Left lung (tissue), 10 donors: Measurements from ENCODE around the gene ABCC1. TPM values are rescaled to one million over a fixed set of nuclear protein-coding genes. Genes with fewer than 3 reads are reported as not detected.

ENCODE experiments used
- ATAC-seq: fragments of 200-7000 bp; cut with Tn5 transposase; one replicate; pipeline ENCODE4 v1.9.1; 2020; ENCODE audit warnings: moderate library complexity
- DNase-seq, 4 donors: peaks; one replicate each; pipeline ENCODE4 v3.0.0-alpha.2; 2013 to 2020
- H3K27ac ChIP-seq, 2 donors: fragments of 200-600 bp; sonication (generic) in 1 of 2; one replicate each; pipeline versions ENCODE4 v1.5.0 to v1.8.0; 2020 to 2021
- H3K27me3 ChIP-seq, 2 donors: fragments of 200-600 bp; sonication (generic) in 1 of 2; one replicate each; pipeline versions ENCODE4 v1.5.0 to v1.8.0; 2020 to 2021
- H3K36me3 ChIP-seq, 2 donors: fragments of 200-600 bp; sonication (generic) in 1 of 2; one replicate each; pipeline versions ENCODE4 v1.5.0 to v1.8.0; 2020 to 2021
- H3K4me1 ChIP-seq, 2 donors: fragments of 200-600 bp; one replicate each; pipeline ENCODE4 v1.8.0; 2021
- H3K4me3 ChIP-seq, 2 donors: fragments of 200-600 bp; sonication (generic) in 1 of 2; one replicate each; pipeline versions ENCODE4 v1.5.0 to v1.8.0; 2020 to 2021; ENCODE audit warnings: mild to moderate bottlenecking in 1 of 2
- H3K9me3 ChIP-seq, 2 donors: fragments of 200-600 bp; sonication (generic) in 1 of 2; one replicate each; pipeline versions ENCODE4 v1.5.0 to v1.8.0; 2020 to 2021
- CTCF ChIP-seq, 2 donors: fragments of 200-600 bp; sonication (generic) in 1 of 2; IDR thresholded peaks; one replicate each; pipeline versions ENCODE4 v1.5.0 to v1.8.0; 2021; ENCODE audit warnings: antibody characterized with exemption in 2 of 2
- intact Hi-C, 2 donors: fragments of 100-400 bp; cut with DNase I; formaldehyde crosslinking; loops; one replicate each; pipeline versions ENCODE4 v1.11.2 to v1.14.2; 2022
- polyA plus RNA-seq, 6 donors: library from polyadenylated mRNA; unstranded; fragments of 120-200 nt; gene quantifications; one replicate each; pipeline ENCODE4 v1.2.1, GENCODE V29; 2013; ENCODE audit not compliant: insufficient read length in 6 of 6
- total RNA-seq, 2 donors: library from RNA; stranded (reverse); fragmentation: NEBNext Ultra II Directional; extraction: Animal tissue kit (Norgen Biotek cat#: 25700); gene quantifications; one replicate each; pipeline ENCODE4 v1.2.1, GENCODE V29; 2021
- donor health status: DM: no; HTN: yes; CAD: no.
- donor health status: DM: no; HTN: no; CAD: no.

The ABCC1 gene
- total and polyA plus RNA-seq, 8 donors: 29.3 to 44.6 (median 31.7) TPM

- no peaks in the 10 kb centered on the region for H3K27me3 ChIP-seq
- no peak for TF ChIP-seq CTCF (IDR thresholded peaks at IDR 0.05)
- H3K4me1 ChIP-seq: peaks cover 0 to 8% of the 10 kb centered on the region in 2 donors
- intact Hi-C loops: no loop called here
- H3K9me3 ChIP-seq: no peaks in the 10 kb centered on the region
- H3K27ac ChIP-seq: peak overlapping the region in 1 of 2 donors; percentile 37
- peak; percentile 22 for ATAC-seq
- DNase-seq: no peak
- H3K4me3 ChIP-seq: no peak overlapping the region
- H3K36me3 ChIP-seq: peaks cover 0 to 36% of the 10 kb centered on the region in 2 donors
Observed at GRCh38 chr16:16007743-16008111, 58.3 kb downstream of the ABCC1 start.

GRCh38 chr16:16008666-16009065 is 59.2 kb downstream of the ABCC1 start:
- peaks cover 0 to 46% of the 10 kb centered on the region in 2 donors for H3K36me3 ChIP-seq
- H3K9me3 ChIP-seq: no peaks in the 10 kb centered on the region
- no peak overlapping the region for H3K27ac ChIP-seq
- intact Hi-C loops: no loop called here
- ATAC-seq (no peak), DNase-seq (no peak)
- no peak overlapping the region for H3K4me3 ChIP-seq
- H3K27me3 ChIP-seq: no peaks in the 10 kb centered on the region
- TF ChIP-seq CTCF (IDR thresholded peaks at IDR 0.05): no peak
- H3K4me1 ChIP-seq: peaks cover 0 to 8% of the 10 kb centered on the region in 2 donors

GRCh38 chr16:16009401-16009800 is 60.0 kb downstream of the ABCC1 start:
- Histone ChIP-seq H3K27ac (no peak overlapping the region), H3K36me3 (peaks cover 0 to 48% of the 10 kb centered on the region in 2 donors), H3K9me3 (no peaks in the 10 kb centered on the region), H3K4me1 (peaks cover 0 to 8% of the 10 kb centered on the region in 2 donors), H3K4me3 (no peak overlapping the region), H3K27me3 (no peaks in the 10 kb centered on the region)
- ATAC-seq: no peak
- no peak for TF ChIP-seq CTCF (IDR thresholded peaks at IDR 0.05)
- no peak for DNase-seq
- intact Hi-C loops: no loop called here

- Histone ChIP-seq H3K4me1 (peaks cover 4 to 8% of the 10 kb centered on the region in 2 donors), H3K27me3 (no peaks in the 10 kb centered on the region), H3K27ac (no peak overlapping the region), H3K9me3 (no peaks in the 10 kb centered on the region), H3K4me3 (no peak overlapping the region), H3K36me3 (peaks cover 0 to 55% of the 10 kb centered on the region in 2 donors)
- no peak for ATAC-seq
- DNase-seq: no peak
- intact Hi-C loops: no loop called here
- no peak for TF ChIP-seq CTCF (IDR thresholded peaks at IDR 0.05)
Observed at GRCh38 chr16:16010194-16010593, 60.8 kb downstream of the ABCC1 start.

GRCh38 chr16:16012144-16012543 is 62.7 kb downstream of the ABCC1 start:
- intact Hi-C loops: no loop called here
- H3K27me3 ChIP-seq: no peaks in the 10 kb centered on the region
- H3K36me3 ChIP-seq: peaks cover 0 to 75% of the 10 kb centered on the region in 2 donors
- no peak overlapping the region for H3K27ac ChIP-seq
- no peaks in the 10 kb centered on the region for H3K9me3 ChIP-seq
- ATAC-seq (no peak), DNase-seq (no peak)
- H3K4me1 ChIP-seq: peaks cover 4 to 7% of the 10 kb centered on the region in 2 donors
- no peak overlapping the region for H3K4me3 ChIP-seq
- TF ChIP-seq CTCF (IDR thresholded peaks at IDR 0.05): no peak
